A549 (cell line): ENCODE measurements around the gene ARL6IP5.

Experiments
- CTCF ChIP-seq: fragments of >200 bp; sonication (Bioruptor Twin); formaldehyde crosslinking; IDR thresholded peaks from 3 replicates; pipeline ENCODE4 v1.5.1; 2016
- HEYL ChIP-seq: fragments of 250-450 bp; sonication (Bioruptor Pico); IDR thresholded peaks from 2 replicates; pipeline ENCODE4 v1.8.0; 2021; ENCODE audit warnings: mild to moderate bottlenecking, moderate library complexity
- MAZ ChIP-seq: fragments of 150-350 bp; IDR thresholded peaks from 2 replicates; pipeline ENCODE4 v1.6.1; 2014; ENCODE audit warnings: antibody characterized with exemption, low read depth, low read length, borderline replicate concordance
- POLR2A ChIP-seq: IDR thresholded peaks from 2 replicates; pipeline ENCODE4 v1.6.1; 2012; ENCODE audit warnings: mild to moderate bottlenecking, low read length
- RAD21 ChIP-seq, 2 experiments: fragments of >200 bp in 1 of 2; sonication (Bioruptor Twin) in 1 of 2; formaldehyde crosslinking in 1 of 2; IDR thresholded peaks in 1 of 2; conservative IDR thresholded peaks in 1 of 2; 2 replicates in 1 of 2; 3 replicates in 1 of 2; pipeline ENCODE4 v1.6.1; 2012 to 2018; ENCODE audit warnings: inconsistent platforms in 1 of 2
- TF ChIP-seq, protein P1 (sequence below): fragments of >200 bp; sonication (Bioruptor Twin); formaldehyde crosslinking; IDR thresholded peaks from 3 replicates; pipeline ENCODE4 v1.6.1; 2016

- TF ChIP-seq MAZ = no peak
- no peak for TF ChIP-seq RAD21 (conservative IDR thresholded peaks at IDR 0.05 in 1 of 2, IDR thresholded peaks at IDR 0.05 in 1 of 2)
- no peak for TF ChIP-seq CTCF
- TF ChIP-seq, protein P1, sequence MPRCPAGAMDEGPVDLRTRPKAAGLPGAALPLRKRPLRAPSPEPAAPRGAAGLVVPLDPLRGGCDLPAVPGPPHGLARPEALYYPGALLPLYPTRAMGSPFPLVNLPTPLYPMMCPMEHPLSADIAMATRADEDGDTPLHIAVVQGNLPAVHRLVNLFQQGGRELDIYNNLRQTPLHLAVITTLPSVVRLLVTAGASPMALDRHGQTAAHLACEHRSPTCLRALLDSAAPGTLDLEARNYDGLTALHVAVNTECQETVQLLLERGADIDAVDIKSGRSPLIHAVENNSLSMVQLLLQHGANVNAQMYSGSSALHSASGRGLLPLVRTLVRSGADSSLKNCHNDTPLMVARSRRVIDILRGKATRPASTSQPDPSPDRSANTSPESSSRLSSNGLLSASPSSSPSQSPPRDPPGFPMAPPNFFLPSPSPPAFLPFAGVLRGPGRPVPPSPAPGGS = no peak
- no peak for TF ChIP-seq POLR2A
- no peak for TF ChIP-seq HEYL
Observed at GRCh38 chr3:69059688-69060087, 25.0 kb upstream of the ARL6IP5 start.
